Measurements from ENCODE around the gene EFHC1.

EFHC1 gene

GRCh38 chr6:52560462-52560861 is 140.3 kb downstream of the EFHC1 start:
- DNase-seq: no peak

DNA sequence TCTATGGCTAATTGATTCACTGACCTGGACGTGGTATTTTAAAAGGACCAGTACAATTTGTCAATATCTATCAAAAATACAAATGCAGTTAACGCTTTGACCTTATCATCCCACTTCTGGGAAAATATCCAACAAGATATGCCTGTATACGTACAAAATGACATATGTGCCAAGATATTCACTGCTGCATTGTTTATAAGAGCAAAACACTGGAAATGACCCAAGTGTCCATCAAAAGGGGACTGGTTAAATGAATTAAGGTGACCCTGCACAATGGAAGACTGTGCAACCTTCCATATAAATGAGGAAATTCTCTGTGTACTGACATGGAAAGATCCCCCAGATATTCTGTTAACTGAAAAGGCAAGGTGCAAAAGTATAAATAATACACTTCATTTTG is 142.8 kb downstream of the EFHC1 start:
- no peak for DNase-seq

DNA sequence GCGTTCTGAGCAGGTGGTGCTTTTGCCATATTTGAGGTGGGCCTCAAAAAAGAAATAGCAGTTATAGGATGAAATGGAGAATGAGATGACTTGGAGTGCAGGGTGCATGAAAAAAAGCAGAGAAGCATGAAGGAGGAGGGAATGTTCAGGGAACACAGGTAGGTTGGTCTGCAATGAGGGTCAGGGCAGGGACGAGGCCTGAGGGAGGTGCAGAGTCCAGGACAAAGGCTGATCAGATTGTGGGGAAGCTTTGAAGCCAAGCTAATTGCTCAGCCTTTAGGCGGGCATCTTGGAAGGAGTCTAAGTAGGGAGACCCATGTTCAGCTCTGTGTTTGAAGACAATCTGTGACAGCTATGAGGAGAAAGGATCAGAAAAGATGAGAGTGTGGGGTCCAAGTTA is 144.7 kb downstream of the EFHC1 start:
- DNase-seq: no peak

GRCh38 chr6:52566201-52566600 is 146.1 kb downstream of the EFHC1 start:
- DNase-seq: no peak

DNA sequence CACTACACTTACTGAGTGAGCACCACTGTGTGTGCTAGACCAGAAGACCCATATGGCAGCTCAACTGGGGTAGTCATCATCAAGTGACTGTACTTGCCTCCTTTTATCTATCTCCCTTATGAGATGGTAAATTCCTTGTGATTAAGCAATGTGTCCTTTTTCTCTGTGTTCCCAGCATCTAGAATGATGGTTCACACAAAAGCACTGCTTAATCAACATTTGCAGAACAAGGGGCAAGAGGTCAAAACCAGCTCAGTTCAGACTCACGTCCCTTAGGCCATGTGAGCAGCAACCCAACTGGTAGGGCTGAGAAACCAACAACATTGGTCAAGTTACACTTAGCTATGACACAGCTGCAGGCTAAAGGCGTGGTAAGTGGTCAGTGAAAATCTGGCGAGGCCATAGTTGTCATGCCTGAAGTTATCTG is 146.7 kb downstream of the EFHC1 start:
- no peak for DNase-seq

DNA sequence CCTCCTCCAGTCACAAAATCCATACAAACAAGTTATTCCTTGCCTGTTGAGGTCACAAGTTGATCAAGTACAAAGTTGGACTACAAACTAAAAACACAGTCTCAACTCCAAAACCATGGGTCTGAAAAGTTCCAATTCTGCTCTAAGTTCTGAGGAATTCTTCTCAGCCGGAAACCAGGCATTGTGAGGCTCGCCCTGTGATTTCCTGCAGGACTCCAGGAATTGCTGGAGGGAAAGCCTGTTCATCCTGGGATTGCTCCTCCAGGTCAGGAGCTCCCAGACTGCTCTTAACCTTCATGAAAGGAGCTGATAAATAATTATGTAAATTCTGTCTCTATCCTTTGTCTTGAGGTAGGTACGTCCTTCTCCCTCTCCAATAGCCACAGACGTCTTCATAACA is 148.2 kb downstream of the EFHC1 start:
- DNase-seq: no peak

- DNase-seq: no peak
Observed at GRCh38 chr6:52570291-52570700, 150.2 kb downstream of the EFHC1 start.

GRCh38 chr6:52571099-52571755 is 151.1 kb downstream of the EFHC1 start:
- DNase-seq: no peak

DNA sequence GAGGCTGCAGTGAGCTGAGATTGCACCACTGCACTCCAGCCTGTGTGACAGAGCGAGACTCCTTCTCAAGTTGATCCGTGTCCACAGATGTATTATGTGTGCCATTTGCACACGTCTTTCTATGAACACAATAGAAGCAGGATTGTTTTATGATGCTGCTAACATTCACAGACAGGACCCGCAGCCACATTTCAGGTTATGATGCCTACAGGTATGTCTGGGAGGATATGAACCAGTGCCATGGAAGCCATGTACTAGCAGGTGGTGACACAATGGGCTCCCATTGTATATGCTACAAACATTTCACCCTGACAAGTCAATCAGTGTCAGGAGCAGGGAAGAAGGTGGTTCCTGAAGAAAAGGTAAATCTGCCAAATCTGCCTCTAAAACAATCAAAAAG is 152.4 kb downstream of the EFHC1 start:
- DNase-seq: no peak

DNA sequence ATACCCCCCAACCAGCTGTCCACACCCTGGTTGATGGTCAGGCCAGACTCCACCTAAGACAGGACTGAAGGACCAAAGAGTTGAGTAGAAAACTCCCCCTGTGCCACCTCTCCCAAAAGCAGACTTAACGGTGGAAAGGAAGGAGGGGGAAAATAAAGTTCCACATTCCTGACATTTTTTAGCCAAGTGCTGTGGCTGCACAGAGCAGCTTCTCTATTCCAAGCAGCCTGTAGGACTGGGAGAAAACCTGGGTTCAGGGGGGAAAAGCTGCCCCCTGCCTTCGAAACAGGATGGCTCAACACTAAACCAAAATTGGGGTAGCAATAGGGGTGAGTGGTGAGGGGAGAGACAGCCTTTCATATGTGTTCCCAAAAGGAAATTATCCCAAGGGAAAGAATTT is 153.2 kb downstream of the EFHC1 start:
- no peak for DNase-seq

Data from OCI-M1 (cell line).